Fibroblast of the aortic adventitia (primary cell): Measurements from ENCODE around the gene PARP8. TPM values are rescaled to one million over a fixed set of nuclear protein-coding genes. Genes with fewer than 3 reads are reported as not detected.
"Not testable (repeated sequence)": the region's sequence is repeated elsewhere in the genome, so short reads cannot be mapped to it uniquely, and the experiment has no call there.

Experiments
- DNase-seq: peaks from one replicate; pipeline ENCODE4 v3.0.0-alpha.2; 2010; ENCODE audit warnings: low read depth
- H3K4me3 ChIP-seq: 2 replicates; pipeline ENCODE4 v1.5.1; 2011; ENCODE audit warnings: low read depth, mild to moderate bottlenecking, control low read depth, low read length, moderate library complexity
- CTCF ChIP-seq: IDR thresholded peaks from 2 replicates; pipeline ENCODE4 v1.5.1; 2011; ENCODE audit warnings: mild to moderate bottlenecking, low read length, control low read depth, inconsistent platforms; ENCODE audit not compliant: insufficient read depth
- total RNA-seq: library from RNA; depleted of rRNA; stranded (reverse); fragments of >200 nt; gene quantifications from 2 replicates; pipeline ENCODE4 v1.2.3, GENCODE V29; 2012; ENCODE audit warnings: low replicate concordance

PARP8 gene
- total RNA-seq, 1 donor = 20.1 TPM

- DNase-seq = no peak
- no peak for TF ChIP-seq CTCF
- no peak overlapping the region for H3K4me3 ChIP-seq
These were observed 21.1 kb downstream of the PARP8 start for GRCh38 chr5:50687548-50687947.

GRCh38 chr5:50691399-50692016, 25.1 kb downstream of the PARP8 start:
- no peak overlapping the region for H3K4me3 ChIP-seq
- TF ChIP-seq CTCF = no peak
- no peak for DNase-seq

GRCh38 chr5:50694027-50694590, 27.7 kb downstream of the PARP8 start:
- no peak for TF ChIP-seq CTCF
- DNase-seq = no peak
- H3K4me3 ChIP-seq = no peak overlapping the region

GRCh38 chr5:50694626-50695025, 28.2 kb downstream of the PARP8 start:
- not testable (repeated sequence) for H3K4me3 ChIP-seq, DNase-seq

GRCh38 chr5:50697739-50698138, 31.3 kb downstream of the PARP8 start:
- H3K4me3 ChIP-seq = no peak overlapping the region
- DNase-seq = no peak
- no peak for TF ChIP-seq CTCF

GRCh38 chr5:50699737-50700136, 33.3 kb downstream of the PARP8 start:
- DNase-seq = no peak
- TF ChIP-seq CTCF = no peak

GRCh38 chr5:50700706-50701105, 34.3 kb downstream of the PARP8 start:
- no peak for TF ChIP-seq CTCF
- DNase-seq = no peak
- no peak overlapping the region for H3K4me3 ChIP-seq

More at GRCh38 chr5:50699737-50700136, 33.3 kb downstream of the PARP8 start:
- no peak overlapping the region for H3K4me3 ChIP-seq
